Muscle of back (tissue), 13 donors: ENCODE data around the gene BBS7. TPM values are rescaled to one million over a fixed set of nuclear protein-coding genes. Genes with fewer than 3 reads are reported as not detected.
A peak's percentile ranks its signal among the peaks of the same experiment; 100 is the strongest.

Experiments used
- DNase-seq, 3 donors: peaks; one replicate each; pipeline versions ENCODE4 v3.0.0 to v3.0.0-alpha.2; 2013
- long read RNA-seq, 9 donors: transcript quantifications; one replicate each; lab custom pipeline, GENCODE V29; 2026
- polyA plus RNA-seq, 10 donors: library from polyadenylated mRNA; unstranded; fragments of 120-200 nt; gene quantifications; one replicate each; pipeline ENCODE4 v1.2.1, GENCODE V29; 2013; ENCODE audit not compliant: insufficient read length in 10 of 10

BBS7 gene, protein sequence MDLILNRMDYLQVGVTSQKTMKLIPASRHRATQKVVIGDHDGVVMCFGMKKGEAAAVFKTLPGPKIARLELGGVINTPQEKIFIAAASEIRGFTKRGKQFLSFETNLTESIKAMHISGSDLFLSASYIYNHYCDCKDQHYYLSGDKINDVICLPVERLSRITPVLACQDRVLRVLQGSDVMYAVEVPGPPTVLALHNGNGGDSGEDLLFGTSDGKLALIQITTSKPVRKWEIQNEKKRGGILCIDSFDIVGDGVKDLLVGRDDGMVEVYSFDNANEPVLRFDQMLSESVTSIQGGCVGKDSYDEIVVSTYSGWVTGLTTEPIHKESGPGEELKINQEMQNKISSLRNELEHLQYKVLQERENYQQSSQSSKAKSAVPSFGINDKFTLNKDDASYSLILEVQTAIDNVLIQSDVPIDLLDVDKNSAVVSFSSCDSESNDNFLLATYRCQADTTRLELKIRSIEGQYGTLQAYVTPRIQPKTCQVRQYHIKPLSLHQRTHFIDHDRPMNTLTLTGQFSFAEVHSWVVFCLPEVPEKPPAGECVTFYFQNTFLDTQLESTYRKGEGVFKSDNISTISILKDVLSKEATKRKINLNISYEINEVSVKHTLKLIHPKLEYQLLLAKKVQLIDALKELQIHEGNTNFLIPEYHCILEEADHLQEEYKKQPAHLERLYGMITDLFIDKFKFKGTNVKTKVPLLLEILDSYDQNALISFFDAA
- 10 to 100 TPM; 10.7 to 18.1 (median 13.2) TPM for polyA plus RNA-seq
- long read RNA-seq, donor 1, partial matches to known transcripts, result 0 of 5 reads
- long read RNA-seq, donor 1, other reads (novel, unspliced or antisense), result 0 of 5 reads
- long read RNA-seq, donor 2, partial matches to known transcripts, result 0 of 4 reads
- long read RNA-seq, donor 2, other reads (novel, unspliced or antisense), result 0 of 4 reads
- long read RNA-seq, donor 3, partial matches to known transcripts, result 0 of 1 reads
- long read RNA-seq, donor 3, other reads (novel, unspliced or antisense), result 0 of 1 reads
- long read RNA-seq, donor 4, partial matches to known transcripts, result 0 of 1 reads
- long read RNA-seq, donor 4, other reads (novel, unspliced or antisense), result 0 of 1 reads
- long read RNA-seq, donor 5, partial matches to known transcripts, result 0 of 5 reads
- long read RNA-seq, donor 5, other reads (novel, unspliced or antisense), result 0 of 5 reads
- long read RNA-seq, donor 6, transcript BBS7-202 (4 exons, 725 nt), result major isoform, 5 of 6 reads
- long read RNA-seq, donor 6, partial matches to known transcripts, result 0 of 6 reads
- long read RNA-seq, donor 6, other reads (novel, unspliced or antisense), result 0 of 6 reads
- long read RNA-seq, donor 7, partial matches to known transcripts, result 0 of 4 reads
- long read RNA-seq, donor 7, other reads (novel, unspliced or antisense), result 0 of 4 reads
- long read RNA-seq, donor 8, transcript BBS7-202 (4 exons, 725 nt), result major isoform, 5 of 5 reads
- long read RNA-seq, donor 8, partial matches to known transcripts, result 0 of 5 reads
- long read RNA-seq, donor 8, other reads (novel, unspliced or antisense), result 0 of 5 reads
- long read RNA-seq, donor 9, partial matches to known transcripts, result 0 of 2 reads
- long read RNA-seq, donor 9, other reads (novel, unspliced or antisense), result 0 of 2 reads

DNA sequence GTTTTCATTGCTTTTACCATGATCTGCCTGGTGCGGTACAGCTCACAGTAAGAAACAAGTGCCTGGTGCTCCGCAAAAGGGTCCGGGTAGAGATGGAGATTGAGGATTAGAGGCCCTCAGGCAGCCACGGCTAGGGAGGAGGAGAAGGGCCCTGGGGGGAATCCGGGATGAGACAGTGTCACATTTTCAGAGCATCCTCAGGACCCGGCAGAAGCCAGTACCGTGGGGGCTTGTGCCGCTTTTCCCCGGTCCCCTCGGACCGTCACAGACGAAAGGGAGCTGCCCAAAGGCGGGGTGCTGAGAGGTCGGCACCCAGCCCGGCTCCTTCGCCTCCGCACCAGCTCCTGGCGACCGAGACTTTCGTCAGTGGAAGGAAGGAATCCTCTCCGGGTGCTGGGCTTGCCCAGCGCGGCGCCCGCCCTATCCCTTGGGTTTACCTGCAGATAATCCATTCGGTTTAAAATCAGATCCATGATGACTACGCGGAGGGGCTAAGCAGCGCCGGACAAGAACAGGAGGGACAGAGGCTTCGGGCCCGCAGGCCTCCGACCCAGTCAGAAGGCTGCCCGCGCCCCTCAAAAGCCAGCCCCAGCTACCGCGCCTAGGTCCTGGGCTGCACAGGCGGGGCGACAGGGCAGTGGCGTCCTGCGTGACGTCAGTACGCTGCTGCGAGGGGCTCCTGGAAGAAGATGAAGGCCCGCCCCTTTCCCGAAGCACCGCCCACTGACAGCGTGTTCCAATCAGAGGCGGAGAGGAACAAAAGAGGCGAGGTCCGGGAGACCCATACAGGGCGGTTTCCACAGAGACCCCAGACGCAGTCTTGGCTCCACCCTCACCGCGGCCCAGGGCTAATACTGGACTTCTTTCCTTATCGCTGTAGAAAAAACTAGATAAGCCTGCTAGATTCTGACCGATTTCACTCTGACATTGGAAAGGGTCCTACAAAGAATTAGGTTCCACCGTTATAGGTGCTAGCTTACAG is at the start of gene BBS7:
BBS7 (minus strand) TSS at position 634 of the 982 bp plus-strand sequence; CDS start at position 473, 161 bp downstream.
- peak; percentile 98 to 99 (median 98) for DNase-seq

DNA sequence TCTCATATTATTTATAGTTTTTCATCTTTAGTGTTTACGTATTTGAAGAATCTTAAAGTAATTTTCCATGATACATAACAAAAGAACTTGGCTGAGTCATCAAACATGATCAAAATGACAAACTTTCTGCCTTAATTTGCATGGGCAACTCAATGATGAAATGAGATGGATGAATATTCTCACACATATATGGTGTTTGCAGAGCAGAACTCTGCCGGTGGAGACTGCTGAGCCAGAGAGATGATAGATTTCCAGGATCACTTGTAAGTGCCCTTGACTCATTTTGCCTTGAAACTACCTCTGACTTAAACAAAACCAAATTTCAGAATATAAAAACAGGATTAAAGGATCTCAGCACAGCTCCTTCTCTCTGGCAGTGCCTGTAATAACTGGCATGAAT is 43.4 kb upstream of the BBS7 start:
- DNase-seq, result no peak

DNA sequence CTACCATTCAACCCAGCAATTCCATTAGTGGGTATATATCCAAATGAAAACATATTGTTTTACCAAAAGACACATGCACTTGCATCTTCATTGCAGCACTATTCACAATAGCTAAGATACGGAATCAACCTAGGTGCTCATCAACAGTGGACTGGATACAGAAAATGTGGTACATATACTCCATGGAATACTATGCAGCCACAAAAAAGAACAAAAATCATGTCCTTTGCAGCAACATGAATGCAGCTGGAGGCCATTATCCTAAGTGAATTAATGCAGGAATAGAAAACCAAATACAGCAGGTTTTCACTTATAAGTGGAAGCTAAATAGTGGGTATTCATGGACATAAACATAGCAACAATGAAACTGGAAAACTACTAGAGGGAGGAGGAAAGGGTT is 38.1 kb upstream of the BBS7 start:
- no peak for DNase-seq

DNA sequence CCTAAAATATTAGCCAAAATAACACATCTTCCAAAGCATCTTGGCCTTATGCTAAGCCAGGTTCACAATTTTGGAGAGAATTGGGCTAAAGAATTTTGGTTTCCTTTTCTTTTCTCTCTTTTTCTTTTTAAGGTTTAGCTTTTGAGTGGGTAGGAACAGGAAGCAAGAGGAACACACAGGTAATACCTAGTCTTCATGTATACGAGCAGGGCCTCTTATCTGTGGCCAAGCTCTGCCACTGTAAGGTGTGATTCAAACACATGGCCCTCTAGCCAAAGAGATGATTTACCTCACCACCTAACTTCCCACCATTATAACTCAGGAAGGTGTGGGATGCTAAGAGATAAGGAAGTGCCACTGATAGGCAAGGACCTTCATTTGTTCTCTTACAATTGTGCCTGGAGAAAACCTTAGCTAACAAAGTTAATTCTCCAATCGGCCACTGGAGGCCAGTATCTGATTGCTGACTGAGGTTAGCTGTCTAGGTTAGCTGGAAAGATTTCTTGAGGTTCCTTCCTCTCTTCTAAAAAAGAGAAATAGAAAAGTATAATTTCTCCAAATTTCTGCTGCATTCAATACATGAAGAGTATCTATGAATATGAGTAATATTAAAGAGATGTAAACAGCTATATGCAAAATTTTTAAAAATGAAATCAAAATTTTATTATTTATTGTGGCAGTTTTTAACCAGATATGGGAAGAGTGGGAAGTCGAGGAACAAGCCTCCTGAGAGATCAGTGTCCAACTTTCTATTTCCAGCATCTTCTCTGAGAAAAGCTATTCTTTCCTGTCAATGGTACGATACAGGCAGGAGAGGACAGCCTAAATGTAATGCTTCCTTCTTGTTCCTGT is 30.1 kb upstream of the BBS7 start:
- peak; percentile 41 to 76 (median 52) for DNase-seq

DNA sequence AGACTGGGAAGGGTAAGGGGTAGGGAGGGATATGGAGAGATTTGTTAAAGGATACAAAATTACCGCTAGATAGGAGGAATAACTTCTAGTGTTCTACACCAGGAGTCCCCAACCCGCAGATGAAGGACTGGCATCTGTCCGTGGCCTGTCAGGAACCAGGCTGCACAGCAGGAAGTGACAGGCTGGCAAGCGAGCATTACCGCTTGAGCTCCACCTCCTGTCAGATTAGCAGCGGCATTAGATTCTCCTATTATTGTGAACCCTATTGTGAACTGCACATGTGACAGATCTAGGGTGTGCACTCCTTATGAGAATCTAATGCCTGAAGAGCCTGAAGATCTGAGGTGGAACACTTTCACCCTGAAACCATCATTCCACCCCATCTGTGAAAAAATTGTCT is 27.9 kb upstream of the BBS7 start:
- no peak for DNase-seq

DNA sequence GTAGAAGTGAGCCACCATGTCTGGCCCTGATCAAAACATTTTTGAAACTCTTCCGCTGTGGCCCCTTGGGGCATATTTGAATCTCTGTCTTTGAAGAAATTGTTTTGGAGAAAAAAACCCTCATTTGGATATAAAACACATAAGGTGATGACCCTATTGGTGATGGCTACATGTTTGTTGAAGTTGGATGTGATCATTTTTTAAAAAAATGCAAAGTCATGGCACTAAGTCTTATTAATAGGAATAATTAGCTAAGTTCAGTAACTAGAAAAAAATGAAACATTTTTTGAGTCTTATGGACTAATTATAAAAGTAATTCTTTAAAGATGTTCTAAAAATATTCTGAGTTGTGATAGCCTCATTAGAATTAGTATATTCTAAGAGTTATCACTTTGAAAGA is 17.9 kb upstream of the BBS7 start:
- DNase-seq, result no peak

DNA sequence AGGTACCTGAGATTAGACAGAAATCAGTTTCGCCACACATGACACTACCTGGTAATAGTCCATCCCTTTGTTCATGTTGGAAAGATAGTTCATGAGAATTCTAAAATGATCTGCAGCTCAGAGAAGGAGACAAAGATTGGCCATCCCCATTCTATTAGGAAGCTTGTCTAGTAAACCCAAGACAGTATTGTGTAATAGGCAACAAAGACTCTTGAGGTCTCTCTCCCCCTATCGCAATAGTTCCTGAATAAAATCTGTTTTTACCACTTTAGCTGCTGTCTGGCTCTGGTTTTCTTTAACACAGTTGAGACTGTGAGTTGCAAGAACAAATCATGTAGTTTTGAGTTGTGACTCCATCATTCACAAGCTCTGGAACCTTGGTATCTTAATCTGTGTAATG is 14.8 kb upstream of the BBS7 start:
- no peak for DNase-seq

DNA sequence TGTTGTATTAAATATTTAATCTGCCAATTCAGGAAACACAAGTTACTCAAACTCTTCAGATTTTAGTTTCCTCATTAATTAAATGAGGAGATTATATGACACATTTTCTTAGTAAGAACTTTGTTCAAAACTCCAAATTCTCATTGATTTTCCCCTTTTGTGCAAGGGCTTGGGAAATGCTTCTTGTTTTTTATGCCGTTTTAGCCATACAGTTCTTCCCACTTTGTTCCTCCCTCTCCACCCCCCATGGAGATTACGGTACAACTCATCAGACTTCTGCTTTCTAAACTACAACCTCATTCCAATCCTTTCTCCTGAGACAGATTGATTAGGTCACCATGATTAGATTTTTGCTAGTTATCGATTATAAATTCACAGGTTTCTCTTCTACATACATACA is 10.9 kb upstream of the BBS7 start:
- no peak for DNase-seq

DNA sequence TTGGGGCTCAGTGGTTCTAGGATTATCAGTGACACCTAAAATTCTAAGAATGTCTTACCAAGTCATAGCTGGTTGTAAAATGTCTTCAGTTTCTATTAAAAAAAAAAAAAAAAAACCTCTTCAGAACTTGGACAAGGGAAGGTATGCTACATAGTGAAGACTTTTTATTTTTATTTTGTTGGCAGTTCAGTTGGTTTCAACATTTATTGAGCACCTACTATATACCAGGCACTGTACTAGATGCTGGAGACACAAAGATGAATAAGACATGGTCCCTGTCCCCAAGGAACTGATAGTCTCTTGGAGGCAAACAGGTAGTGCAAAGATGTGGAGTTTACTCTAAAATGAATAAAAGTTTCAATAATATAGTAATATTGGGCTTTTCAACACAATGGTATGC is 8.9 kb upstream of the BBS7 start:
- DNase-seq, result no peak

DNA sequence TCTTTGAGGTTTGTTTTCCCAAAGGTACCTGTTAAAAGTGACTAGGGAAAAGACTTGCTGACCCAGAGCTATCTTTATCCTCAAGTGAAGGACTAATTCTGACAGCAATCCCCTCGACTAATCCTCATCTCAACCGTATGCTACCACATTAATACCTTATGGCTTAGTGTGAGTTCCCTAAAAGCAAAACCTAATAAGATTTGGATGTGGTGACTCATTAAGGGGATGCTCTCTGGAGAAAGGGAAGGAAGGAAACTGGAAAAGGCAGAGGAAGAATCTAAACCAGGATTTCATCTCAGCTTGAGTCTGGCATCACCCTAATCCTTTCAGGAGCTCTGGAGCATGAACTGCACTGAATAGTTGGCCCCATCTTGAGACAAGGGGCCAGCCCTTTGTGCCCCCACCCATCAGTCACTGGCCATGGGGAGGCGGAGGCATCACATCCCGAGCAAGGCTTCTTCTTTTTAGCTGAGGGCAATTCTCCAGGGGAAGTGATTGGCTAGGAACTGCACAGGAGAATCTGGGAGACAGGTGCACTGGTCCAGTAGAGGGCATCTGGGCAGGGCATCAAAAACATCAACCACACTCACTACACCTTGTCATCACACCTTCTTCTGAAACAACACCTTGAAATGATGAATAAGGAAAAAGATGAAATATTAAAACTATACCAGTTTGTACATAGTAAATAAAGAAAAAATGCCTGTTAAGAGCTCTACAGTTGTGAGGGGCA is 6.9 kb upstream of the BBS7 start:
- DNase-seq, result no peak

DNA sequence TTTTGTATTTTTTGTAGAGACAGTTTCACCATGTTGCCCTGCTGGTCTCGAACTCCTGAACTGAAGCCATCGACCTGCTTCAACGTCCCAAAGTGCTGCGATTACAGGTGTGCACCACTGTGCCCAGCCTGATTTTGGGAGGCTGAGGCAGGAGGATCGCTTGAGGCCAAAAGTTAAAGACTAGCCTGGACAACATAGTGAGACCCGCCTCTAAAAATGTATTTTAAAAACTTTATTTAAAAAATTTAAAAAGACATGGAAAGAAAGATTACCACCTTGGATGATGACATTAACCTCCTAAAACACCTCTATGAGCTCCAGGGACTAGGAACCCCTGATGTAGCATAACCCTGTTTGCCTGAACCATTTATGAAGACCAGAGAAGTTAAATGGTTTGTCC is 5.8 kb upstream of the BBS7 start:
- DNase-seq, result no peak

DNA sequence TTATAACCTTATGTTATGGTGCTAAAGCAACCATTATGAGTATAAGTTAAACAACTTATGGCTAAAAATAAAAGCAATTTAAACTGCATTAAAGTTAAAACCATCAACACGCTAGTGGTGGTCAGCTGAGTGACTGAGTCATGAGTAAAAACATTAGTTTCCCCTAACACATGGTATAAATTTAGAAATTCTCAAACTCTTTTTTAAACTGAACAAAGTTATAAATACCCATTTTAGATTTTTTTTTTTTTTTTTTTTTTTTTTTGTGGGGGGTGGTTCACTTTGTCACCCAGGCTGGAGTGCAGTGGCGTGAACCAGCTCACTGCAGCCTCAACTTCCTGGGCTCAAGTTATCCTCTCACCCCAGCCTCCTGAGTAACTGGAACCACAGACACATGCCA is 5.4 kb upstream of the BBS7 start:
- DNase-seq, result no peak

DNA sequence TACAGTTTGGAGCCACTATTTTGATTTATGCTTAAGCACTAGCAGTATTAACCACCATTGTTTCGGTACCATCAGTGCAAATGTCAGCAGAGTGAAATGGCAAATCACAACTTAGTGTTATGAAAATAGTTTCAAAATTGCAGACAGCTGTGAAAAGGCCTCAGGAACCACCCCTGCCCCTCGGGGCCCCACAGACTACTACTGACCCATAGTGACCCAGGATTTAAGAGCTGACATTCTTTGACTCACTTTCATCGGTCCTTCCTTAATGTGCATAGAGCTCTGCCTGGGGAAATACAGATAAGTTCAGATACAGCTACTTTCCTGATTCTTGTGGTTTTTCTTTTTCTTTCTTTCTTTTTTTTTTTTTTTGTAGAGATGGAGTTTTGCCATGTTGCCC is 3.3 kb upstream of the BBS7 start:
- DNase-seq, result no peak

DNA sequence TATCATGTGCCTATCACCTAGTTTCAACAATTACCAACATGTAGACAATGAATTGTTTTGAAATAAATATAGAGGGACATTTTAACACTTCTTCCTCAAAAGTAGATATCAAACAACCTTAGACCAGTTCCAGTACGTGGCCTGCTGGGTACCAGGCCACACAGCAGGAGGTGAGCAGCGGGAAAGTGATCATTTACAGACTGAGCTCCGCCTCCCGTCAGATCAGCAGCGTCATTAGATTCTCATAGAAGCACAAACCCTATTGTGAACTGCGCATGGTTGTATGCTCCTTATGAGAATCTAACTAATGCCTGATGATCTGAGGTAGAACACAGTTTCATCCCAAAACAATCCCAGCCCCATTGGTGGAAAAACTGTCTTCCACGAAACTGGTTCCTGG is 6.5 kb downstream of the BBS7 start:
- no peak for DNase-seq

DNA sequence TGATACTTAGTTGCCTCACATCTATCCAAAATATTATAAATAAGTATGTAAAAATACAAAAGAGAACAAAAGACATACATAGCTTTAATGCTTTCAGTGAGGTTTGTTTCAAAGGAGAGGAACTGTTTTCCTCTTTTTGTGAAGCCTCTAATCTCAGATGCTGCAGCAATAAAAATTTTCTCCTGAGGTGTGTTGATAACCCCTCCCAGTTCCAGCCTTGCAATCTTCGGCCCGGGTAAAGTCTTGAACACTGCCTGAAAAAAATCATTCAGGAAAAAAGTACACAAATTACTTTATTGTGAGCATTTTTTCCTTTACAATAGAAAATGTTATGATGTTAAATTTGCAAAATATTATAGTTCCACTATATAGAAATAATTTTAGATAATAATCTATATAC is 8.8 kb downstream of the BBS7 start:
- DNase-seq, result no peak

DNA sequence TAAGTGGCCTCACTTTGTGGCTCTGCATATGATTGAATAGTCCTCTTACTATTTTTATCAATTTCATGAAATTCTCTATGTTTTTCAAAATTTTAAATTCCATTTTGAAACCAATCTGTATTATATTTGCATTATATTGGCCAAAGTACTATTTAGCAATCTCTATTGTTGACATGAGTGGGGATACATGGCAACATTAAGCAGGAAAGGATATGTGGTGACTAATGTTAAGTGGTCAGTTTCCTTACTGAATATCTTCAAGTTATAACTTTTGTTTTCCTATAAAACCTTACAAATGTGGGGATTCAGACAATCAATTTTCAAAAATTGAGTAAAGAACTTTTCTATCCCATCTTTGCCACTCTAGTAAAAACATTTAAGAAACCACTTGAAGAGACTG is 10.2 kb downstream of the BBS7 start:
- DNase-seq, result no peak

DNA sequence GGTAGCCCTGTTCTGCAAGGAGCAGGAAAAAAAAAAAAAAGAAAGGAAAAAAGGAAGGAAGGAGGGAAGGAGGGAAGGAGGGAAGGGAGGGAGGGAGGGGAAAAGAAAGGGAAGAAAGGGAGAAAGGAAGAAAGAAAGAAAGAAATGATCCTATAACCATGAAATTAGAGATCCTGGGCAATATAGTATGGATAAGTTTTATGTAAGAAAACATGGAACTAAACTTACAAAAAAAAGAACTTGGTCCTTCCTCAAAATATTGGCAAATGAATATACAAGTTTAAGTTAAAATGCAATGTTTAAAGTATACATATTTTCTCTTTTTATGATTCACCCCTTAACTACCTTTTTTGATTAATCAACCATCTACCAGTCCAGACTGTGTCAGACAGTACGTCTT is 18.9 kb downstream of the BBS7 start:
- no peak for DNase-seq

DNA sequence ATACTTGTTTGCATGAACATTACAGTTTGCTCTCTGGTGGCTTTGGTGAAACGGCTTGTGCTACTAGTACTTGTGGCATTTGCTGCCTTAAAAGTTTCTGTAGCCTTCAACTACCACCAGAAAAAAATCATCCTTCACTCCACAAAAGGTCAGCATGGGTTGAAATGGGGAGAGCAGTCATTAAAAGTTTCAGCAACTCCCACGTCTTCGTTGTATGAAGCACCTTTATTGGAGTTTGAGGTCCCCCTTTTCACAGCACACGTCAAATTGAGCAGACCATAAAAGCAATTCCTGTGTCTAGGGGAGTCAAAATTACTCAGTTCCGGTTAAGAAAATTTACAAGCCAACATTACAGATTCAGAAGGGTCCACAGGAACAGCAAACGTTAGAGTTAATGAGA is 23.6 kb downstream of the BBS7 start:
- DNase-seq, result no peak
